GM19372 (cell line): ENCODE results near the gene NPAS1.

Experiments used
- ATAC-seq: cut with Tn5 transposase; IDR thresholded peaks from one replicate; pipeline ENCODE4 v1.9.1; 2021; ENCODE audit warnings: mild to moderate bottlenecking, low read depth, moderate library complexity; ENCODE audit not compliant: unreplicated experiment

The NPAS1 gene, protein sequence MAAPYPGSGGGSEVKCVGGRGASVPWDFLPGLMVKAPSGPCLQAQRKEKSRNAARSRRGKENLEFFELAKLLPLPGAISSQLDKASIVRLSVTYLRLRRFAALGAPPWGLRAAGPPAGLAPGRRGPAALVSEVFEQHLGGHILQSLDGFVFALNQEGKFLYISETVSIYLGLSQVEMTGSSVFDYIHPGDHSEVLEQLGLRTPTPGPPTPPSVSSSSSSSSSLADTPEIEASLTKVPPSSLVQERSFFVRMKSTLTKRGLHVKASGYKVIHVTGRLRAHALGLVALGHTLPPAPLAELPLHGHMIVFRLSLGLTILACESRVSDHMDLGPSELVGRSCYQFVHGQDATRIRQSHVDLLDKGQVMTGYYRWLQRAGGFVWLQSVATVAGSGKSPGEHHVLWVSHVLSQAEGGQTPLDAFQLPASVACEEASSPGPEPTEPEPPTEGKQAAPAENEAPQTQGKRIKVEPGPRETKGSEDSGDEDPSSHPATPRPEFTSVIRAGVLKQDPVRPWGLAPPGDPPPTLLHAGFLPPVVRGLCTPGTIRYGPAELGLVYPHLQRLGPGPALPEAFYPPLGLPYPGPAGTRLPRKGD

DNA sequence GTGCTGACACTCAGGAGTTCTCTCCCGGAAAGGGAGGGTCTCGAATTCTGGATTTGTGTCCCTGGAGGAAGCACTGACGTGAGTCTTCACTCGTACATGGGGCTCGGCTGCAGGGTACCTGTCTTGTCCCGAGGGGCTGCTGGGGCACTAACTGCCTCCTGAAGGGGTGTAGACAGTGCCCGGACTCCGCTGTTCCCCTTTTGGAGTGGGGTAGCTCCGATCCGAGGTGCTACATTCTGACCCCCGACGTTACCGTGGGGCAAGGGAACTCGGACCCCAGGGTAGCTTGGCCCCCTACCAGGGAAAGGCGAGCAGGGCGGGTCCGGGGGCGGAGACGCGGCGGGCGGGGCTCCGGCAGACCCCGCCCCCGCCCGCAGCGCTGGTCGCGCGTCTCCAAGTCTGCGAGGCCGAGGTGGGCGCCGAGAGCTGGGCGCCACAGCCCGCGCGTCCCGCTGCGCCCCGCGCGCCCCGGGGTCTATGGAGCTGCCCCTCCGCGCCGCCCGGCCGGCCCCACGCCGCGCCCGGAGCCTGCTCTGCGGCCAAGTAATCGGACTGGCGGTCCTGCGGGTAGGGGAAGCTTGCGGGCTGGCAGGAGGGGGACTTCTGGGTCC lies at the start of gene NPAS1:
Gene NPAS1 (plus strand): TSS at position 407 of the 611 bp plus-strand sequence. CDS start 1,211 bp downstream, outside the sequence.
- ATAC-seq, result no peak

DNA sequence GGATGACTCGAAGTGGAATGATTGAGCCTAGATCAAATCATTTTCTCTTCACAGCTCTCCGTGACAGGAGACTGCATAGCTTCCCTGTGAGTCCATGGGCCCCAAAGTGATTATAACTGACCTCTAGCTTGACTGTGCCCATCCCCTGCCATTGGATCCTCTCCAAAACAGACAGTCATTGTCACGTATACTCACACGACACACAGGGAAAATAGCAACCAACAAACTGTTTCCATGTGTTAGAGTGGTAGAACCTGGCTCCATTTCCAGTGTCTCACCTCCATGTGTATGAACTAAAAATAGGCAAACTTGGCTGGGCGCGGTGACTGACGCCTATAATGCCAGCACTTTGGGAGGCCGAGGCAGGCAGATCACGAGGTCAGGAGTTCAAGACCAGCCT lies 48.8 kb upstream of the NPAS1 start:
- no peak for ATAC-seq

DNA sequence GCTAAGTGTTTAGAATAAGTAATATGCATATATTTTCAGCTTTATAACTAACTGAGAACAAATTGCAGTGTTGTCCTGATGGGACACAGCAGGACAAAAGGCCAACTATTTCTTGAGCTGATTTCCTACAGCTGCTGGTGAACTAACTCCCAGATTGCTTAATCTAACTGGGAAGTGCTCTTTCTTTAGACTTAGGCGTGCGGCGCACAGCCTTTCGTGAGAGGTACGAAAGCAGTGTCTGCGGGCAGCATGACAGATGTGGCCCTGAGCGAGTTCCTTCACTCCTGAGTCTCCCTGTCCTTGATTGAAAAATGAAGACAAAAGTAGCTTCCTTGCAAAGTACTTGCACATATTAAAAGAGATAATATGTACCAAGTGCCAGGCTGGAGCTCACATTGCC lies 47.3 kb upstream of the NPAS1 start:
- no peak for ATAC-seq

DNA sequence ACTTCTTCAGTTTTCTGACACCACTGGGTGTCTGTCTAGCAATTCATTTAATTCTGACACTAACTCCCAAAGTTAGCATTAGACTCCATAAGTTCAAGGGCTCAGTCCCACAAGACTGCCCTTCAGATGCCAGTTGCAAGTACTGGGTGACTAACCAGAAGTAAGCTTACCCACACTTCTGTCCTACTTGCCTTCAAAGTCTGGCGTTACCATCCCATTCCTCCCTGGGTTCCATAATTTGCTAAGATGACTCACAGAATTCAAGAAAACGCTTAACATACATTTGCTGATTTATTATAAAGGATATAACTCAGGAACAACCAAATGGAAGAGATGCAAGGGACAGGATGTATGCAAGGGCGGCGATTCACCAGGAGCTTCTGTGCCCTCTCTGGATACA lies 45.5 kb upstream of the NPAS1 start:
- no peak for ATAC-seq

DNA sequence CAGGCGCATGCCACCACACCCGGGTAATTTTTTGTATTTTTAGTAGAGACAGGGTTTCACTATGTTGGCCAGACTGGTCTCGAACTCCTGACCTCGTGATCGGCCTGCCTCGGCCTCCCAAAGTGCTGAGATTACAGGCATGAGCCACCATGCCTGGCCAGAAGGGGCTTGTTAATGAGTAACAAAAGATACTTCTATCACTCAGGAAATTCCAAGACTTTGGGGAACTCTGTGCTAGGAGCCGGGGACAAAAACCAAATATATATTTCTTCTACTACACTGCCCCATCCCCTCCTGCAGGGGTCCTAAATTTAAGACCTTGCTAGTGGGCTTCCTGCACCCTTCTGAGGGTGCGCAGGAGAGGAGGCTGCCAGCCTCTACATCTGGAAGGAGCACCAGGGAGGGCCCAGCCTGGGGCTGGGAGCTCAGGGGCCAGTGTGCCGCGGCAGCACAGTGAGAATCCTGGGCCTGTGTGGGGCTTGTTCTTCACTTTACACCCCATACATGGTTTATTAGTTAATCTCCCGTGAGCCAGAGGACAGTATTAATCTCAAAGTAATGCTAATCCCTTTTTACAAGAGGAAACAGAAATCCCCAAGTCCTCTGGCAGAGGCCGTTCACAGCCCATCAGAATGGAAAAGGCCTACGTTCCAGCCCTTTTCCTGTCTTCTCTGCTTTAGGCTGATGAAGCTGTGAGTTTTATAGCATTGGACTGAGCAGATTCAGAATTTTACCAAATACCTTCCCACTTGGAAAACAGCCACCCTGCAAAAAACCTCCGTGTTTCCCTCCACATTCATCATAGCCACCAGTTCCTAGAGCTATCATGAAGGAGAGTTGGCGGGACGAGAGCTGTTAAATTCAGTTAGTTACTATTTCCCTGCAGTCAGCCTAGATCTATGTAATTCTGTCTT lies 44.4 kb upstream of the NPAS1 start:
- ATAC-seq, result no peak

DNA sequence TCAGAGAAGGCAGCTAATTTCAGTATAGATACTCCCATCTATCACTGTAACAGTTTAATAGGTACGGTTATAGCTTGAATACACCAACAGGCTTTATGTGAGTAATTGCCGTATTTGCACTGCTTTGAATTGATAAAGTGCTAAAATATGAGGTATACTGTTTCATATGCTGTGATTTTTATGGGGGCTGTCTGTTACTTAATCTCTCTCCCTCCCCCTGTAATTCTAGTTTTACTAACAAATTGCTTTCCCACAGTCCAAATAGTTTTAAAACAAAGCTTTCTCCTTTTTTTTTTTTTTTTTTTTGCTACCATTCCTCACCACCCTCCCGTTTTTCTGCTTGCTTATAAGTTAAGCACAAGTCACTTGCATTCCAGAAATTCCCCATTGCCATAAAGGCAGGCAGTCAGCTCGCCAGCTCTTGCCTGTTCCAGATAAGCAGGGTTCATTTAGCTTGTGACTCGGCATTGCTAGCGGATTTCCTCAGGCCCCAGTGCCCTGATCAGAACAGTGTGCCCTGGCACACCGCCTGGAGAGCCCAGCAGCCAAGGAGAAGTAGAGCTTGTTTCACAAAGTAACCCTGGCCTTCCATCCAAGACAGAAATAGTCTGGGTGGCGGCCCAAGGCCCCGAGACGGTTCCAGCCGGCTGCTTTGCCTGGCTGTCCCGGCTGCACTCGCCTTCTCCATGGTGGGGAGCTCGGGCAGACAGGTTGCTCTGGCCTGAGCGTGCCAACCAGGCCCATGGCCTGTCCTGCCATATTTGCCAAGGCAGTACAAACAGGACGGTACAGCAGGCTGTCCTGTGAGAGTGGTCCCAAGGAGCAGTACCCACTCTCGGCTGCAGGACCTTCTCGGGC lies 43.5 kb upstream of the NPAS1 start:
- no peak for ATAC-seq

DNA sequence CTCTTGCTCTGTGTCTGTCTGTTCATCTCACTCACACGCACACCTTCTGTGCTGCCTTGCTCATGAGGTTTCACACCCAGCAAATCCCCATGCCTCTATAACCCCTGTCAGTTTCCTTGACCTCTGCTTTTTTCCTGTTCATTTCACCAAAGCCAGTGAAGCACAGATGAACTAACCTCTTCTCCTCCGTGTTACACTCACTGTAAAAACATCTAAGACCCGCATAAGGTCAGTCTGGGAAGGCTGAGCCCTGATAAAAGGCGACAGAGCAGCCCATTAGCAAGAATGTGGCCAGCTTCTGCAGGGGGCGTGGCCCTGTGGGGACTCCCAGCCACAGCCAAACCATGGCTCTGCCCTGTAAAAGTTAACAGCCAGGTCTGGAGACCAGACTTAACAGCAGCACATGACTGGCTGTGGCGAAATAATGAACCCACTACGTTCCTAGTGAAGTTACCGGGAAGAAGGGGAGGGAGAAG lies 42.8 kb upstream of the NPAS1 start:
- ATAC-seq, result no peak

DNA sequence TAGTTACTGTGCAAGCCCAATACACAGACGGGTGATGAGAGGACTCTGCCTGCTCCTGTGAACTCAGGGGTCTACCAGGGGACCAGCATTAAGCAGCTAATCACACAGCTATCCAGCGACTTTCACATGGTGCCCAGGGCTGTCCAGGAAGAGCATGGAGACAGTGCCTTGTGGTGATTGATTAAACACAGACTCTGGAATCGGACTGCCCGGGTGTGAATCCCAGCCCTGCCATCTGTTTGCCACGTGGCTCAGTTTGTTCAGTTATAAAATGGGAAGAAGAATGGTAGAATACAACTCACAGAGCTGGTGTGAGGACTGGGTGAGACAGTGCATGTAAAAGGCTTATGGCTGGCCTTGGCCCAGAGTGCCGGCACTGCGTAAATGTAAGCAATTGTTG lies 42.1 kb upstream of the NPAS1 start:
- no peak for ATAC-seq

DNA sequence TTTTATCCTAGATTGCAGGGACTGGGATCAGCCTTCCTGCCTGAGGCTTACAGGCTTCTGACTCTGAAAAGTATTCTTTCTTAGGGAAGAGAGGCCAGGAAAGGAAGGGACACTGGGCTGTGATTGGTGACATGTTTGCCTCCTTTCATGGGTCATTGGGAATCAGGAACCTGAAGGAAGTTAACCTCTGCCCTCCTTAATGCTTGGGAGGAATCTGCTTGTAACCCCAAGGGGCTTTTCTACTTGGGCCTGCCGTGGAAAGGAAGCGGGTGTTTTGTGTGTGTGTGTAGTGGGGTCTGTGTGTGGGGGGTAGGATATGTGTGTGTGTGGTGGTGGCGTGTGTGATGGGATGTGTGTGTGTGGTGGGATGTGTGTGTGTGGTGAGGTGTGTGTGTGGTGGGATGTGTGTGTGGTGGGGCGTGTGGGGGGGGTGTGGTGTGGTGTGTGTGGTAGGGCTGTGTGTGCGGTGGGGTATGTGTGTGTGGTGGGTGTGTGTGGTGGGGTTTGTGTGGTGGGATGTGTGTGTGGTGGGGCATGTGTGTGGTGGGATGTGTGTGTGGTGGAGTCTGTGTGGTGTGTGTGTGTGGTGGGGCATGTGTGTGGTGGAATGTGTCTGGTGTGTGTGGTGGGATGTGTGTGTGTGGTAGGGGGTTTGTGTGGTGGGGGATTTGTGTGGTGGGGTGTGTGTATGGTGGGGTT lies 41.3 kb upstream of the NPAS1 start:
- no peak for ATAC-seq

DNA sequence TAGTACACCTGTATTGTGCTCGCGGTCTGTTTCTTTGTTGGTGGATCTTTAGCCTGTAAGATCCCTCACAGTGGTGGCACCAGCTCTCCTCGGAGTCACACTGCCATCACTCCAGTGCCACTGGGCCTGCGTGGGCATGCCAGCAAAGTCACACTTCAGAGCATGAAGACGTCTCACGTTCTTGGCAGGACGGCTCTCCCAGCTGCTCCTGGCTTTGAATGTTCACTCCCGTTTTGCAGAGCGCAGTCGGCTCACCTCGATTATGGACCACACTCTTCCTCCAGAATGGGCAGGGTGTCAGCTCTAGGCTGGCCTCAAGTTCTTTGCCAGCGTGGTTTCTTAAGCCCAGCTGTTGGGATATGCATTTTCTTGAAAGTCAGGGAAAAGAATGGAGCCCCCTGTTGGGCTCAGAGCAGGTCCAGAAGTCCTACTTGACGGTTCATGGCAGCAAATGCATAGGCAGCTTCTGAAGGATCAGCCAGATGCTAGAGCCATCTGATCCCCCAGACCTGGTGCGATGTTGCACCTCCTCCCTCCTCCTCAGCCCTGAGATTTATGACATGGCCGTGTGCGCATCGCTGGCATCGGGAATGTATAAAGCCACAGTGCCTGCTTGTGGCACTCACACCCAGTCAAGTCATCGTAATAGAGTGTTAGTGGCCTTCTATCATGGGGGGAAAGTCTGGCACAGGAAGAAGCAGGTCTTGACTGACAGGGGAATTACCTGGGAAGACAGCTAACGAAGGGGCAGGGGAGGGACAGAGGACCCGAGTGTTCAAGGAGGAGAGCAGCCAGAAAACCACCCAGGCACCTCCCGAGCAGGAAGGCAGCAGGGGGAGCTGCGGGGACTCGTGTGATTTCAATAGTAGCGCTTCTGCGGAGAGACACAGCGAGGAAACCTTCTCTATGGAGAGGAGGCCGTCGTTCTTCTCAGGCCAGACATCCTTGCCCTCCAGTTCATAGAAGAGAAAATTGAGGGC lies 40.2 kb upstream of the NPAS1 start:
- ATAC-seq, result no peak

DNA sequence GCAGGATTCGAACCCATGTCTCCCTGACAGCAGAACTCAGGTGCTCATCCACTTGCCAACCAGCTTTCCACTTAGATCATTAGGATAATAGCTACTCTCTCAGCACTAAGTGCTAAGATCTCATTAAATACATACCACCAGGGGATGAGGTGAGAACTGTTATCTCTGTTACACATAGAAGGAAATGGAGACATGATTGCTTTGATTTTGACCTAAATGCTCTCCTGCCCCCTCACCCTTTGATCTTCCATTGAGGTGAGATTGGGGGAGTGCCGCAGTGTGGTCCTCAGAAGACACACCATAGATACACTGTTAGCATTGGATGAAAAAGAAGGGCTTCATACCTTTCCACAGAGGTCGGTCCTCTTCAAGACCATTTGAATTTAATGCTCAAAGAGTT lies 38.9 kb upstream of the NPAS1 start:
- no peak for ATAC-seq

DNA sequence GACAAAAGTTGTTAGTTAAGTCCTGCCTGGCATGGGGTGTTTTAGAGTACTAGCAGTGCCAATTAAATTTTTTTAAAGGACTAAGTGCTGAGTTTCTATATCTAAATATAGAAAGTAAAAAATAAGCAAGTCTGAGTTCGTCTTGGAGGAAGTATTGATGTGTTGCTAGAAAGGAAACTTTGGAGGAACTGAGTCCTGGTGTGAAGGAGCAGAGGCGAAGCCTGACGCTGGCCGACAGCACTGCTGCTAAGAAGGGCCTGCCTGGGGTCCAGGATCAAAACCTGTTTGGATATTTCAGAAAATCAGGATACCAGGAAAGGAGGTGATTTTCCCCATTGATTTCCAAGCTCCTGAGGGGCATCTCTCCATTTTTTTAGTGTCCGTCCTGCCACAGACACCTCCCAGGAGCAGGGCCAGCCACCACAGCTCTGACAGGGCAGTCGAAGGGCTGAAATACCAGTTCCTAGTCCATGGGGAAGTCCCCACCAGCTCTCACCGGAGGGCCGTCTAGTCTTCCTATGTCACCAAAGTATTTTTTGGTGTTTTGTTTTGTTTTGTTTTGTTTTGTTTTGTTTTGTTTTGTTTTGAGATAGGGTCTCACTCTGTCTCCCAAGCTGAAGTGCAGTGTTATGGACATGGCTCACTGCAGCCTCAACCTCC lies 38.2 kb upstream of the NPAS1 start:
- ATAC-seq, result no peak

DNA sequence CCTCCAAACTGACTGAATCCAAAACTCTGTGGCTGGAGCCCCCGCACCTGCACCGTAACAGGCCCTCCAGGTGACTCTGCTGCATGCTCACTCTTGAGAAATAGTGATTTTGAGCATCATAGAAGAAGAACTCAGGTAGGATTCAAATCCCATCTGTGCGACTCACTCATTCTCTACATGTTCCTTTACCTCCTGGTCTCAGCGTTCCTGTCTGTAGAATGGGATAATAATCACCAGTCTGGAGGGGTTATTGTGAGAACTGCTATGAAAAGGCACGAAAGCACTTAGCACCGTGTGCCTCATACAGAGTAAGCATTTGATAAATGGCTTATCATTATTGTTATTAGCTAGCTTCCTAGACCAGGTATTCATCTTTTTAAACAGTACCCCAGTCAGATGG lies 36.5 kb upstream of the NPAS1 start:
- no peak for ATAC-seq

DNA sequence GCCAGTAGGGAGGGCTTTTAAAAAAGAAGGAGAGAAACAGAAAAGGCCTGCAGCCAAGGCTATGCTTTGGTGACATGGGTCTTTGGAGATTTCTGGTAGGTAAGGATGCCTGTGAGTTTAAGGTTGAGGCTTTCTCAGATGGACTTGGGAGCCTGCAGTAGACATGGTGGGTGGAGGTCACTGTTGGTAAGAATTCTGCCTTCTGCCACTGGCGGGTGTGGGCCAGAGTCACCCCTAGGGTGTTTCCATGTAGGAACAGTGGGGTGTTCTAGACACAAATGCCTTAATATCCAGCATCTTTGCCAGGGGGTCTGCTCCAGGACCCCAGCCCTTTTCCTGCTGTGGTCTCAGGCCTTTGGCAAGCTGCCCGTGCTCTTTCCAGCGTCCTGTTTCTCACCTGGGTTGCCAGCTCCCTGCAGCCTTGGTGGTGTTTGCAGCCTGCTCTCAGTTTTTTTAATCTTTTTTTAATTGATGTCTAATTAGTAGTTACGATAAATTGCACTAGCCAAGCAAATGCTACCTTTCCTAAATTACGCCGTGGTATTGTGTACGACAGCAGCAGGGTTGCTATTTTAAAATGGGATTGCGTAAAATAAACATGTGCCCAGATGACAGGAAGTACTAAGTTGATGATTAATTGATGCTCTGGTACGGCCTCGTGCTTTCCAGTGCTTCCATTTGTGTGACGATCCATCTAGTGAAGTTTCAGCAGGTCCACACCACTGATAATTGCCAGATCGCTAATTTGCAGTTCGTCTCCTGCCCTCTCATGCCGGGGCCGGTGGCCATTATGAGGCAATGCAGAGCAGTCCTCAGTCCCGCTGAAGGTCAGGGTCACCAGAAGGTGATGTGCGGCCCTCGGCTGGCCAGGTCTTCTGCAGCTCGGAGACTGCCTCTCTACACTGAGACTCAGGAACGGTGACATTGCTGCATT lies 35.3 kb upstream of the NPAS1 start:
- ATAC-seq, result no peak

DNA sequence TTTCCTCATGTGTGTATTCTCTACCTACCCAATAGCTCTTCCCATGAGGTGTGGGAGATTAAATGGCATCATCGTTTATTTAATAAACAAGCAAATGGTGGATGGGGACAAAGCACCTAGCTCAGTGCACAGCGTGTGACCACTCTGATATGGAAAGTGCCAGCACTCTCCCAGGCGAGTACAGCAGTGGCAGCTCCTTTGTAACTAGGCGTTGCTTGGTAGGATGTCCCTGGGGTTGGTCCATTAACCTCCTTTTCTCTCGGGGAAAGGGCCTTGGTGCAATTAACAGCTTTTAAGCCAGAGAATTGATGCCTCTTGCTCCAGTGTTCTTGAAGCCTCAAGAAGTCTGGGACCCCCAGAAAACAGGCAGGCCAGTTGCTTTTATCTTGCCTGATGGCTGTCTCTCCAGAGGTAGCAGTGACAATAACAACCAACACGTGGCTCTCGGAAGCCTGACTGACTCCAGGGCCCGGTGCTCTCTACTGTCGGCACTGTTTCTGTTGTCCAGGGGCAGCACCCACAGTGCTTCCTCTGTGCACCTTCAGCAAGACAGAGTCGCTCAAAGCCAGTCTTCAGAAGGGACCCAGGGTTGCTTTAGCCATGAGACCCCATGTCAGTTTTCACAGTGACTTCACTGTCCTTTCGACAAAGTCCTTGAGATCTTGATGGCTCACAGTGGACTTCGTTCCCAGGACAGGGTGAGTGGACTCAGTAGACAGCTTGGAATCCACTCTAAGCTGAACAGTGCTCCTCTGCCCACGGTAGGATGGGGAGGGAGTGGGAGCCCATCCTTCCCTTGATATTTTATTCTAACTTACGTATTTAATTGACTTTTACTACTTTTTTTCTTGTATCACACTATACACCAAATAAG lies 33.9 kb upstream of the NPAS1 start:
- no peak for ATAC-seq
